Activated effector memory CD4-positive, alpha-beta T cell treated with anti-CD3 and anti-CD28 coated beads, Interleukin-2, amount 50 U/mL, for 16 hours (primary cell): ENCODE measurements around the gene ARID5B.
"Not testable (repeated sequence)": the region's sequence is repeated elsewhere in the genome, so short reads cannot be mapped to it uniquely, and the experiment has no call there.

ENCODE experiments used
- DNase-seq: peaks from one replicate; pipeline ENCODE4 v3.0.0-alpha.2; 2020

Gene ARID5B

GRCh38 chr10:62017491-62017870 lies 116.0 kb downstream of the ARID5B start:
- no peak for DNase-seq

GRCh38 chr10:62018131-62018911 lies 116.8 kb downstream of the ARID5B start:
- DNase-seq = no peak

- DNase-seq = no peak
These were observed 117.7 kb downstream of the ARID5B start for GRCh38 chr10:62019013-62019684.

- DNase-seq = no peak
These were observed 118.3 kb downstream of the ARID5B start for GRCh38 chr10:62019685-62020359.

GRCh38 chr10:62021128-62021665 lies 119.7 kb downstream of the ARID5B start:
- DNase-seq = no peak

- no peak for DNase-seq
These were observed 120.7 kb downstream of the ARID5B start for GRCh38 chr10:62021978-62022802.

GRCh38 chr10:62022830-62023229 lies 121.3 kb downstream of the ARID5B start:
- no peak for DNase-seq

GRCh38 chr10:62023329-62023728 lies 121.8 kb downstream of the ARID5B start:
- DNase-seq = no peak

- DNase-seq = no peak
These were observed 122.7 kb downstream of the ARID5B start for GRCh38 chr10:62024026-62024701.

- no peak for DNase-seq
These were observed 123.8 kb downstream of the ARID5B start for GRCh38 chr10:62025134-62025794.

- DNase-seq = no peak
These were observed 124.7 kb downstream of the ARID5B start for GRCh38 chr10:62025901-62026879.

GRCh38 chr10:62027841-62028501 lies 126.5 kb downstream of the ARID5B start:
- no peak for DNase-seq

GRCh38 chr10:62028502-62028842 lies 127.0 kb downstream of the ARID5B start:
- not testable (repeated sequence) for DNase-seq

GRCh38 chr10:62029401-62029800 lies 127.9 kb downstream of the ARID5B start:
- DNase-seq = no peak

- no peak for DNase-seq
These were observed 130.0 kb downstream of the ARID5B start for GRCh38 chr10:62031507-62031906.

GRCh38 chr10:62033125-62033524 lies 131.6 kb downstream of the ARID5B start:
- DNase-seq = no peak

- no peak for DNase-seq
These were observed 132.7 kb downstream of the ARID5B start for GRCh38 chr10:62034096-62034640.

GRCh38 chr10:62036186-62037081 lies 134.9 kb downstream of the ARID5B start:
- DNase-seq = no peak
